H9 (cell line): ENCODE data around the gene PYGB. TPM values are rescaled to one million over a fixed set of nuclear protein-coding genes. Genes with fewer than 3 reads are reported as not detected.

Experiments used
- DNase-seq: peaks from one replicate; pipeline ENCODE4 v3.0.0-alpha.2; 2017
- H2AFZ ChIP-seq: one replicate; pipeline ENCODE4 v1.6.1; 2013; ENCODE audit warnings: mild to moderate bottlenecking, low read length, control low read depth, moderate library complexity
- H2AK5ac ChIP-seq: 2 replicates; pipeline ENCODE4 v1.6.1; 2013; ENCODE audit warnings: low read length, control low read depth, mixed read lengths; ENCODE audit not compliant: insufficient read length
- H2BK120ac ChIP-seq: one replicate; pipeline ENCODE4 v1.6.1; 2013; ENCODE audit warnings: low read depth, mild to moderate bottlenecking, low read length, control low read depth, inconsistent platforms; ENCODE audit not compliant: poor library complexity, severe bottlenecking
- H2BK12ac ChIP-seq: 2 replicates; pipeline ENCODE4 v1.6.1; 2013; ENCODE audit warnings: low read length, control low read depth, mixed read lengths, low read depth; ENCODE audit not compliant: insufficient read length
- H2BK15ac ChIP-seq: 2 replicates; pipeline ENCODE4 v1.6.1; 2013; ENCODE audit warnings: low read depth, low read length, control low read depth
- H2BK20ac ChIP-seq: one replicate; pipeline ENCODE4 v1.6.1; 2013; ENCODE audit warnings: low read depth, mild to moderate bottlenecking, low read length, control low read depth, inconsistent platforms; ENCODE audit not compliant: poor library complexity, severe bottlenecking
- H2BK5ac ChIP-seq: 2 replicates; pipeline ENCODE4 v1.6.1; 2013; ENCODE audit warnings: low read length, control low read depth, mixed read lengths; ENCODE audit not compliant: insufficient read length
- H3K14ac ChIP-seq: 2 replicates; pipeline ENCODE4 v1.6.1; 2013; ENCODE audit warnings: low read length, control low read depth; ENCODE audit not compliant: insufficient read depth
- H3K18ac ChIP-seq: 2 replicates; pipeline ENCODE4 v1.6.1; 2013; ENCODE audit warnings: low read depth, mild to moderate bottlenecking, mixed read lengths, low read length, control low read depth; ENCODE audit not compliant: insufficient read length
- H3K23ac ChIP-seq: 2 replicates; pipeline ENCODE4 v1.6.1; 2013; ENCODE audit warnings: low read length, control low read depth, mixed read lengths, low read depth; ENCODE audit not compliant: insufficient read length
- H3K23me2 ChIP-seq: 2 replicates; pipeline ENCODE4 v1.6.1; 2013; ENCODE audit warnings: low read depth, mild to moderate bottlenecking, mixed read lengths, low read length, control low read depth; ENCODE audit not compliant: insufficient read length, poor library complexity, severe bottlenecking
- H3K27ac ChIP-seq: 2 replicates; pipeline ENCODE4 v1.5.1; 2013; ENCODE audit warnings: low read length, control low read depth, mixed read lengths, low read depth; ENCODE audit not compliant: insufficient read length
- H3K27me3 ChIP-seq: 2 replicates; pipeline ENCODE4 v1.6.1; 2013; ENCODE audit warnings: low read length, control low read depth, inconsistent platforms; ENCODE audit not compliant: insufficient read depth
- H3K4ac ChIP-seq: 2 replicates; pipeline ENCODE4 v1.6.1; 2013; ENCODE audit warnings: low read depth, mild to moderate bottlenecking, control low read depth, inconsistent platforms, low read length, moderate library complexity
- H3K4me1 ChIP-seq: 2 replicates; pipeline ENCODE4 v1.6.1; 2013; ENCODE audit warnings: low read length, control low read depth, inconsistent platforms; ENCODE audit not compliant: insufficient read depth
- H3K4me2 ChIP-seq: 2 replicates; pipeline ENCODE4 v1.6.1; 2013; ENCODE audit warnings: low read length, control low read depth, mixed read lengths; ENCODE audit not compliant: insufficient read length, insufficient read depth
- H3K56ac ChIP-seq: 2 replicates; pipeline ENCODE4 v1.6.1; 2013; ENCODE audit warnings: low read depth, mild to moderate bottlenecking, mixed read lengths, low read length, control low read depth; ENCODE audit not compliant: insufficient read length
- H3K79me1 ChIP-seq: 2 replicates; pipeline ENCODE4 v1.6.1; 2013; ENCODE audit warnings: low read depth, mild to moderate bottlenecking, moderate library complexity, low read length, control low read depth, inconsistent platforms; ENCODE audit not compliant: insufficient read depth, poor library complexity, severe bottlenecking
- H3K79me2 ChIP-seq: 2 replicates; pipeline ENCODE4 v1.6.1; 2013; ENCODE audit warnings: low read length, control low read depth, inconsistent platforms; ENCODE audit not compliant: insufficient read depth
- H3K9ac ChIP-seq: 2 replicates; pipeline ENCODE4 v1.6.1; 2013; ENCODE audit warnings: low read length, control low read depth, mixed read lengths; ENCODE audit not compliant: insufficient read length; ENCODE audit errors: extremely low read depth
- H3K9me3 ChIP-seq: one replicate; pipeline ENCODE4 v1.6.1; 2013; ENCODE audit warnings: low read depth, low read length, inconsistent platforms; ENCODE audit not compliant: control insufficient read depth
- H3T11ph ChIP-seq: one replicate; pipeline ENCODE4 v1.6.1; 2013; ENCODE audit warnings: mild to moderate bottlenecking, low read length, control low read depth, inconsistent platforms
- H4K20me1 ChIP-seq: one replicate; pipeline ENCODE4 v1.6.1; 2013; ENCODE audit not compliant: control insufficient read depth, insufficient read length, insufficient read depth
- H4K5ac ChIP-seq: 2 replicates; pipeline ENCODE4 v1.6.1; 2013; ENCODE audit warnings: low read depth, mild to moderate bottlenecking, mixed read lengths, low read length, control low read depth; ENCODE audit not compliant: insufficient read length
- H4K8ac ChIP-seq: replicated peaks from 2 replicates; pipeline ENCODE4 v1.6.1; 2013; ENCODE audit warnings: low read length, control low read depth, mixed read lengths, low read depth; ENCODE audit not compliant: insufficient read length
- H4K91ac ChIP-seq: 2 replicates; pipeline ENCODE4 v1.6.1; 2013; ENCODE audit warnings: low read depth, mild to moderate bottlenecking, moderate library complexity, mixed read lengths, low read length, control low read depth; ENCODE audit not compliant: insufficient read length
- H3K27ac Mint-ChIP-seq, 3 experiments: 2 replicates in 2 of 3; 3 replicates in 1 of 3; pipeline ENCODE4 v1.8.0; 2020 to 2021; ENCODE audit warnings: mixed read lengths in 3 of 3, mild to moderate bottlenecking in 1 of 3, moderate library complexity in 1 of 3
- H3K27me3 Mint-ChIP-seq: 2 replicates; pipeline ENCODE4 v1.8.0; 2021; ENCODE audit warnings: low read depth, mild to moderate bottlenecking, moderate library complexity, mixed read lengths
- H3K36me3 Mint-ChIP-seq, 3 experiments: 2 replicates in 2 of 3; 3 replicates in 1 of 3; pipeline ENCODE4 v1.8.0; 2020 to 2021; ENCODE audit warnings: low read depth in 3 of 3, mixed read lengths in 3 of 3; ENCODE audit not compliant: insufficient read depth in 1 of 3
- H3K4me1 Mint-ChIP-seq, 2 experiments: 2 replicates each; pipeline ENCODE4 v1.8.0; 2020; ENCODE audit warnings: mixed read lengths in 2 of 2
- H3K4me3 Mint-ChIP-seq, 2 experiments: 2 replicates in 1 of 2; 3 replicates in 1 of 2; pipeline ENCODE4 v1.8.0; 2020 to 2021; ENCODE audit warnings: mild to moderate bottlenecking in 2 of 2, mixed read lengths in 2 of 2, moderate library complexity in 1 of 2
- H3K9me3 Mint-ChIP-seq, 2 experiments: 2 replicates in 1 of 2; 3 replicates in 1 of 2; pipeline ENCODE4 v1.8.0; 2020; ENCODE audit warnings: mild to moderate bottlenecking in 2 of 2, mixed read lengths in 2 of 2, moderate library complexity in 1 of 2
- WGBS: extraction: QIAGEN DNeasy Blood & Tissue Kit; methylation state at CpG from one replicate; pipeline ENCODE4 v1.1.7; 2013; ENCODE audit warnings: missing lambda C conversion rate, low lambda C conversion rate, mixed read lengths; ENCODE audit not compliant: insufficient read length; ENCODE audit errors: extremely low coverage; 5-methylcytosine and 5-hydroxymethylcytosine counted together
- total RNA-seq: library from RNA; stranded (reverse); gene quantifications from 2 replicates; pipeline ENCODE4 v1.2.1, GENCODE V29; 2021
- TF ChIP-seq, protein P1 (sequence below): fragments of 200-600 bp; sonication (generic); conservative IDR thresholded peaks from 3 replicates; pipeline ENCODE4 v1.8.0; 2021; ENCODE audit warnings: antibody characterized with exemption, mild to moderate bottlenecking

The PYGB gene
- total RNA-seq, 1 experiment from 2014 or later = 46.9 TPM

DNA sequence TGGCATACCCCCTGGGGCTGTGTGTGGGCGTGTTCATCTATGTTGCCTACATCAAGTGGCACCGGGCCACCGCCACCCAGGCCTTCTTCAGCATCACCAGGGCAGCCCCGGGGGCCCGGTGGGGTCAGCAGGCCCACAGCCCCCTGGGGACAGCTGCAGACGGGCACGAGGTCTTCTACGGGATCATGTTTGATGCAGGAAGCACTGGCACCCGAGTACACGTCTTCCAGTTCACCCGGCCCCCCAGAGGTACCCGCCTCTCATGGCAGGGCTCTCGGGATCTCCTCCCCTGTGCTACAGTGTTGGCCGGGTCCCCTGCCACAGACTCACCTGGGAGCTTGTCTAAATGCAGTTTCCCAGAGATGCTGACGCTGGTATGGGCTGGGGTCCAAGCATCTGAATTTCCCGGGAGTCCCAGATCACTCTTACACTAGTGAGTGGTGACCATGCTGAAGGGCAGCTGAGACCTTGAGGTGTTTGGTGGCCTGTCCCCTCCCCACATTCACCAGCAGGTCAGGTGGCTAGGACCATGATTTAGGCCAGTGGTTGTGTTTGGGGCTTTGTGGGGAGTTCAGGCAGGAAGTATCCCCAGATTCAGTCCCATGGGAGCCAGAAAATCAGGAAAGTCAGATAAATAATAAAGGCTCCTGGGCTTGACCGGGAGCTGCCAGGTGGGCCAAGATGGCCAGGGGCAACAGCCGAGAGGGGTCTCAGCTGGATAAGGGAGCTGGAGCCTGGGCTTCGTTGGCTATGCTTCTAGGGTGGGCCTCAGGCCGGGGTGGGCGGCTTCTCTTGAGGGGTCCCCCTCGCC, 40.5 kb upstream of the PYGB start:
- Mint-ChIP-seq H3K36me3 (peaks cover 0 to 17% (median 14%) of the 10 kb centered on the region in 3 experiments; a peak in 5 of 7 replicates), H3K9me3 (no peaks in the 10 kb centered on the region), H3K27me3 (no peaks in the 10 kb centered on the region), H3K4me3 (no peak overlapping the region), H3K27ac (no peak overlapping the region), H3K4me1 (peaks cover 15 to 21% of the 10 kb centered on the region in 2 experiments)
- DNase-seq = no peak
- Histone ChIP-seq H4K20me1 (no peaks in the 10 kb centered on the region), H2AK5ac (no peak overlapping the region), H3K23ac (no peak overlapping the region), H3K4ac (no peak overlapping the region), H2BK20ac (no peak overlapping the region), H2BK120ac (no peak overlapping the region), H3K14ac (no peak overlapping the region), H2BK15ac (no peak overlapping the region), H3K4me2 (no peak overlapping the region), H3K27me3 (no peaks in the 10 kb centered on the region; the same call in 1 of the 2 replicates), H3K9me3 (no peaks in the 10 kb centered on the region), H2BK5ac (no peak overlapping the region), H4K5ac (no peak overlapping the region), H3T11ph (no peak overlapping the region), H3K79me1 (no peaks in the 10 kb centered on the region), H2AFZ (no peak overlapping the region), H3K4me1 (no peaks in the 10 kb centered on the region; the same call in 1 of the 2 replicates), H4K8ac (no peak overlapping the region), H3K18ac (no peak overlapping the region), H3K56ac (no peak overlapping the region), H3K27ac (no peak overlapping the region), H3K23me2 (no peaks in the 10 kb centered on the region), H2BK12ac (no peak overlapping the region), H3K9ac (no peak overlapping the region), H4K91ac (no peak overlapping the region), H3K79me2 (no peaks in the 10 kb centered on the region)
- TF ChIP-seq, protein P1, sequence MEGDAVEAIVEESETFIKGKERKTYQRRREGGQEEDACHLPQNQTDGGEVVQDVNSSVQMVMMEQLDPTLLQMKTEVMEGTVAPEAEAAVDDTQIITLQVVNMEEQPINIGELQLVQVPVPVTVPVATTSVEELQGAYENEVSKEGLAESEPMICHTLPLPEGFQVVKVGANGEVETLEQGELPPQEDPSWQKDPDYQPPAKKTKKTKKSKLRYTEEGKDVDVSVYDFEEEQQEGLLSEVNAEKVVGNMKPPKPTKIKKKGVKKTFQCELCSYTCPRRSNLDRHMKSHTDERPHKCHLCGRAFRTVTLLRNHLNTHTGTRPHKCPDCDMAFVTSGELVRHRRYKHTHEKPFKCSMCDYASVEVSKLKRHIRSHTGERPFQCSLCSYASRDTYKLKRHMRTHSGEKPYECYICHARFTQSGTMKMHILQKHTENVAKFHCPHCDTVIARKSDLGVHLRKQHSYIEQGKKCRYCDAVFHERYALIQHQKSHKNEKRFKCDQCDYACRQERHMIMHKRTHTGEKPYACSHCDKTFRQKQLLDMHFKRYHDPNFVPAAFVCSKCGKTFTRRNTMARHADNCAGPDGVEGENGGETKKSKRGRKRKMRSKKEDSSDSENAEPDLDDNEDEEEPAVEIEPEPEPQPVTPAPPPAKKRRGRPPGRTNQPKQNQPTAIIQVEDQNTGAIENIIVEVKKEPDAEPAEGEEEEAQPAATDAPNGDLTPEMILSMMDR = no peak
- no CpG with 5 or more reads among the region's 22 CpGs for WGBS
